ENCODE data around the gene THBD. TPM values are rescaled to one million over a fixed set of nuclear protein-coding genes. Genes with fewer than 3 reads are reported as not detected.

Gene THBD
- total and polyA plus RNA-seq, 2 experiments from 2014 or later: 50.1 to 79.6 TPM

DNA sequence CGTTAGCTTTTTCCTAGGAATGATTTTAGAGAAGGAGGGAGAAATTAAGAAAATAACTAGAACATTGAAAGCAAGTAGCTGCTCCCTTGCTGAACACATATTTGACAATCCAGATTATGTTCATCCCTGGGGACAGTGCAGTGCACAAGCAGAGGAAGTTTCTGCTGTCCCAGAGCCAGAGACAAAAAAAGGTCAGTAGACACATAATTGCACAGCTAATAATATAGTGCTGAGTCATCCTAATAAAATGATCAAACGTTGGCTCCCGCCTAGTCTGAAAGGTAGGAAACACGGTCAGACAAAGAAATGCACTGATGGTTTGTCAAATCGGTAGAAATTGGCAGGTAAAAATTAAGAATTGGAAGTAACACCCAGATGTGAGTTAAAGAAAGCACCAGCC is 36.0 kb downstream of the THBD start:
- no peaks in the 10 kb centered on the region for H3K9me3 ChIP-seq (ENCODE audit: low read depth)
- H3K4me2 ChIP-seq: no peak overlapping the region
- no peaks in the 10 kb centered on the region for H4K20me1 ChIP-seq (ENCODE audit: insufficient read depth, poor library complexity, severe bottlenecking)
- no peak overlapping the region for H2AFZ ChIP-seq
- no peaks in the 10 kb centered on the region for H3K27me3 ChIP-seq
- no peaks in the 10 kb centered on the region for H3K79me2 ChIP-seq
- no peaks in the 10 kb centered on the region for H3K9me2 ChIP-seq (replicated peaks; ENCODE audit: insufficient read depth)
- H3K27ac ChIP-seq: no peak overlapping the region
- no peaks in the 10 kb centered on the region for H3K4me1 ChIP-seq (ENCODE audit: insufficient read depth)
- DNase-seq (ENCODE audit: low spot score): no peak
- H3K36me3 ChIP-seq (replicated peaks; ENCODE audit: insufficient read depth, low read depth): no peaks in the 10 kb centered on the region
- no peak overlapping the region for H3K4me3 ChIP-seq
- WGBS (ENCODE audit: low lambda C conversion rate, missing lambda C conversion rate): 50% methylated on average over 5 of the region's 5 CpGs
- TF ChIP-seq, protein P1, sequence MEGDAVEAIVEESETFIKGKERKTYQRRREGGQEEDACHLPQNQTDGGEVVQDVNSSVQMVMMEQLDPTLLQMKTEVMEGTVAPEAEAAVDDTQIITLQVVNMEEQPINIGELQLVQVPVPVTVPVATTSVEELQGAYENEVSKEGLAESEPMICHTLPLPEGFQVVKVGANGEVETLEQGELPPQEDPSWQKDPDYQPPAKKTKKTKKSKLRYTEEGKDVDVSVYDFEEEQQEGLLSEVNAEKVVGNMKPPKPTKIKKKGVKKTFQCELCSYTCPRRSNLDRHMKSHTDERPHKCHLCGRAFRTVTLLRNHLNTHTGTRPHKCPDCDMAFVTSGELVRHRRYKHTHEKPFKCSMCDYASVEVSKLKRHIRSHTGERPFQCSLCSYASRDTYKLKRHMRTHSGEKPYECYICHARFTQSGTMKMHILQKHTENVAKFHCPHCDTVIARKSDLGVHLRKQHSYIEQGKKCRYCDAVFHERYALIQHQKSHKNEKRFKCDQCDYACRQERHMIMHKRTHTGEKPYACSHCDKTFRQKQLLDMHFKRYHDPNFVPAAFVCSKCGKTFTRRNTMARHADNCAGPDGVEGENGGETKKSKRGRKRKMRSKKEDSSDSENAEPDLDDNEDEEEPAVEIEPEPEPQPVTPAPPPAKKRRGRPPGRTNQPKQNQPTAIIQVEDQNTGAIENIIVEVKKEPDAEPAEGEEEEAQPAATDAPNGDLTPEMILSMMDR (IDR thresholded peaks at IDR 0.05; ENCODE audit: poor library complexity): no peak

DNA sequence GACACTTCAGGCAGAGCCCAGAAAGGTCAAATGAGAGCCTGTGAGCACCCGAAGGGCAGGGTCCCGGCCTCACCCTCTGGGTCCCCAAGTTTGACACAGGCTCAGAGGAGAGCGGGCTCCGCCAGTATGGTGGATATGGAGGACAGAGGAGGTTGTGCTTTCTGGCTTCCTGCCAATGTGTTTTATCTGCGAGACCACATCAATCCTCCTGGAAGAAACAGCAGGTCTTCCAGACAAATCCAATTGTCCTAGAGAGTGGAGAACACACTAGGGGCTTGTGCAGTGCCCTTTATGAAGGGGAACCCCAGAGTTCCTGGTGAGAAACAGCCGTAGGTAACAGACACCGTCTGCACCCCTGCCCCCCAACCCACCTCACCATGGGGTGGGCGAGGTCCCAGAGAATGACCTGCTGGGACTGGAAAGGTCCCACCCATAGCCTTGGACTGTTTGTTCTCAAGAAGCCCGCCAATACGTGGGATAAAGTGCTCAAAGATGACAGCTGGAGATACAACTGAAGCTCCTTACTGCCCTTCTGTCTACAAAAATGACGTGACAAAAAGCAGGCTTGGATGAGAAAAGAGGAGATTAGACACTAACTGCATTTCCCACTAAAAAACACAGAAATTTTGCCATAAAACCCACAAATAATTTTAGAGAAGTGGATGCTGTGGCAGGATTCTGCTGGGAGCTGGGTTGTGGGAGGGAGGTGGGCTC is 38.3 kb downstream of the THBD start:
- TF ChIP-seq EZH2phosphoT487 (IDR thresholded peaks at IDR 0.05; ENCODE audit: low read depth, severe bottlenecking, unreplicated experiment): no peak
- TF ChIP-seq EZH2 (IDR thresholded peaks at IDR 0.05; ENCODE audit: borderline replicate concordance): no peak
- TF ChIP-seq, protein P1 (IDR thresholded peaks at IDR 0.05; ENCODE audit: poor library complexity): no peak

DNA sequence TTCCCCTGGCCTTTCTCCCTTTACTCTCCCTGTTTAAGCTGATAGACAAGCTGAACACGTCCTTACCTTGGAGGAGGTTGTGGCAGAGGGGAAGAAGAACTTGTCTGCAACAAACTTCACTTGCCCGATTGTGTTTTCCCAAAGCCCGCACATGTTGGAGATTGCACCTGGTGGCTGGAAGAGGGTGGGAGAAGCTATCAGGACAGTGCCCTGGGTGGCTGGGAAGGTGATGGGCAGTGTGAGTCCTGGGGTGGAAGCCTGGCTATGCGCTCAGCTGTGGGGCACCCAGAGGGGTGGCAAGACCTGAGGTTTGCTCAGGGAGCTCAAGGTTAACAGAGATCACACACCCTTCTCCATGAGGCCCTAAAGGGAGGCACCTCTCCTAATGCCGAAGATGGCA is 39.4 kb downstream of the THBD start:
- Histone ChIP-seq H2AFZ (no peak overlapping the region), H3K9me3 (ENCODE audit: low read depth) (no peaks in the 10 kb centered on the region), H3K9me2 (replicated peaks; ENCODE audit: insufficient read depth) (no peaks in the 10 kb centered on the region), H4K20me1 (ENCODE audit: insufficient read depth, poor library complexity, severe bottlenecking) (no peaks in the 10 kb centered on the region), H3K27me3 (no peaks in the 10 kb centered on the region), H3K27ac (no peak overlapping the region), H3K4me1 (ENCODE audit: insufficient read depth) (no peaks in the 10 kb centered on the region), H3K4me3 (no peak overlapping the region), H3K4me2 (no peak overlapping the region), H3K79me2 (no peaks in the 10 kb centered on the region), H3K36me3 (replicated peaks; ENCODE audit: insufficient read depth, low read depth) (no peaks in the 10 kb centered on the region)
- WGBS (ENCODE audit: low lambda C conversion rate, missing lambda C conversion rate): 80% methylated on average over 5 of the region's 5 CpGs
- DNase-seq (ENCODE audit: low spot score): no peak
- TF ChIP-seq EZH2phosphoT487 (IDR thresholded peaks at IDR 0.05; ENCODE audit: low read depth, severe bottlenecking, unreplicated experiment): no peak
- TF ChIP-seq, protein P1 (IDR thresholded peaks at IDR 0.05; ENCODE audit: poor library complexity): no peak
- no peak for TF ChIP-seq EZH2 (IDR thresholded peaks at IDR 0.05; ENCODE audit: borderline replicate concordance)

More for the DNA sequence above, 38.3 kb downstream of the THBD start:
- Histone ChIP-seq H3K9me3 (ENCODE audit: low read depth) (no peaks in the 10 kb centered on the region), H3K9me2 (replicated peaks; ENCODE audit: insufficient read depth) (no peaks in the 10 kb centered on the region), H3K79me2 (no peaks in the 10 kb centered on the region), H3K27ac (no peak overlapping the region), H3K36me3 (replicated peaks; ENCODE audit: insufficient read depth, low read depth) (no peaks in the 10 kb centered on the region), H3K4me3 (no peak overlapping the region), H3K27me3 (no peaks in the 10 kb centered on the region), H3K4me1 (ENCODE audit: insufficient read depth) (no peaks in the 10 kb centered on the region), H2AFZ (no peak overlapping the region), H4K20me1 (ENCODE audit: insufficient read depth, poor library complexity, severe bottlenecking) (no peaks in the 10 kb centered on the region), H3K4me2 (no peak overlapping the region)
- DNase-seq (ENCODE audit: low spot score): no peak
- 86% methylated on average over 11 of the region's 11 CpGs for WGBS (ENCODE audit: low lambda C conversion rate, missing lambda C conversion rate)
